Embryonic facial prominence (tissue), 1 donor: ENCODE results near the gene SERPINB6.
"Not testable (repeated sequence)": the region's sequence is repeated elsewhere in the genome, so short reads cannot be mapped to it uniquely, and the experiment has no call there.

Source experiments
- DNase-seq: peaks from one replicate; pipeline ENCODE4 v3.0.0-alpha.2; 2016; ENCODE audit errors: extremely low spot score

Gene SERPINB6

DNA sequence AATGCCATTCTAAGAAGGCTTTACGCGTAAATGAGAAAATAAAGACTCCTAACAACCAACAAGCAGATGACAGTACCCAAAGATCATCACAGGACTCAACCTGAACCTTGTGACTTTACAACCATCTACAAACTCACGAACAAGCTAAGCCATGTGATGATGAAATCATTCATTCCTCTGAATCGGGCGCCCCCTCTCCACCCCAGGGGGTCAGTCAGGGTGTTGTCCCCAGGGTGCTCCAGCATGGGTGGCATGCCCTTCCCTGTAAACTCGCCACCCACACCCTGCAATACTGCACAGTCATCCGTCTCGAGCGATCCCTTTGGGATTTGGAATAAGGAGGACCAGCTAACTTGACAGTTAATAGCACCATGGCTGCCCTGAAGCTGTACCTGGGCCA lies 12.6 kb downstream of the SERPINB6 start:
- DNase-seq, result no peak

DNA sequence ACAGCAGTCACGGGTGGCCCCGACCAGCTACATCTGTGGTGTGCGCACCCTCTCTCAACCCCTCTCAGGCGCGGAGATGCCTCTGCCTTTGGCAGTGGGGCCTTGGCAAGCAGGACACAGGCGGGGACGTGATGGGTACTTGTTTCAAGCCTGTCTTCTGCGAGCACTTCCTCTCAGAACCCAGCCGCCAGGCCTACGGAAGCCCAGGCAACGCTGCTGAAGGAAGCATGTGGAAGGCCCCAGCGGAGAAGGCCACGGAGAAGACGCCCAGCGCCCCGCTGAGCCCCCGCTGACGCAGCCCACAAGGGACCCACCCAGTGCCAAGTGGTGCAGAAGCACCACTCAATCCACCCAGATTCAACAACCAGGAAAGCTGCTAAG lies 13.0 kb downstream of the SERPINB6 start:
- no peak for DNase-seq

DNA sequence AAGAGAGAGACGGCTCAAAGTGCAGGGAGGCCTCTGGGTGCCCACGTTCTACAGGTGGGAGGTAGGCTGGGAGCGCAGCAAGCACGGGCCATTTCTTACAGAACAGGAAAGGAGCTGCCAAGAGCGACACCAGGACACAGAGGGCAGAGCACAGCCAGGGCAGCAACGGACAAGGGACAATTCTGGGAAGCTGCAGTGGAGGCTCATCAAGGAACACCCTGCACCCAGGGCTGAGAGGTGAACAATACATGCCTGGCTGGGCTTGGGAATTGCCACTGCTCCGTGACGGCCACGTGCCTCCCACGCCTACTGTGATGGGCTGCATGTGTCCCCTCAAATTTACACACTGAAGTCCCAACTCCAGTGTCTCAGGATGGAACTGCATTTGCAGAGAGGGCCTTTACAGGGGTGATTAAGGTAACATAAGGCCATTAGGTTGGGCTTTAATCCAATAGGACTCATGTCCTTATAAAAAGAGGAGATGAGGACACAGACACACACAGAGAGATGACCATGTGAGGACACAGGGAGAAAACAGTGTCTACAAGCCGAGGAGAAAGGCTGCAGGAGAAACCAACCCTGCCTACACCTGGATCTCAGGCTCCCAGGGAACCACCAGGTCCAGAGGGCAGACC lies 13.6 kb downstream of the SERPINB6 start:
- DNase-seq, result no peak

DNA sequence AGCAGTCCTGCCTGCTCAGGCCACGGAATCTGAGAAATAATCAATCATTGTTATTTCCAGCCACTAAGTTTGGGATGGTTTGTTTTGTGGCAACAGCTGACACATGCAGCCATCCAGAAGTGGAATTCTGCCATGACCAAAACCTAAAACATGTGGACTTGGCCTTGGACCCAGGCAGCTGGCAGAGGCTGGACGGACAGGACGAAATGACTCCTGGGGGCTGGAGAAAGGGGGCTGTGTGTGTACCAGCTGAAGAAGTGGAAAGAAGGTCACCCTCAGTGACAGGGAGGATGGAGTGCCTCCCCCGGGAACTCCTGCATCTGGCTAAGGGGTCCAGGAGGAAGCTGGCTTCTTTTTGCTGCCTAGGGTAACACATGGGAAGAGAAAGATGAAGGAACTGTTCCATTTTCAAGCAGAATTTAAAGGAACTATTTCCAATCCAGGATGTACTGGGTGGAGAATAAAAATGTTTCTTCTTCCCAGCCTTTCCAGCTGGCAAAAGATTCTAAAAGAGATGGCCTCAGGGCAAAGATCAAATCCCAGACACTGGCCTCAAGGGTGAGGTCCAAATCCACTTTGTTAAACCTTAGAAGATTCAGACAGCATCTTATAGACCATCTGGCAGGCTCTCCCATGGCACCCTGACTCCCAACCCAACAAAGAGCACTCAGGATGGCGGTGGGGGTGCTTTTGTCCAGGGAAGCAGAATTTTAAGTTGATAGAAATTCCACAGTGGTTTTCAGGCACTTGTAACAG lies 14.3 kb downstream of the SERPINB6 start:
- no peak for DNase-seq

DNA sequence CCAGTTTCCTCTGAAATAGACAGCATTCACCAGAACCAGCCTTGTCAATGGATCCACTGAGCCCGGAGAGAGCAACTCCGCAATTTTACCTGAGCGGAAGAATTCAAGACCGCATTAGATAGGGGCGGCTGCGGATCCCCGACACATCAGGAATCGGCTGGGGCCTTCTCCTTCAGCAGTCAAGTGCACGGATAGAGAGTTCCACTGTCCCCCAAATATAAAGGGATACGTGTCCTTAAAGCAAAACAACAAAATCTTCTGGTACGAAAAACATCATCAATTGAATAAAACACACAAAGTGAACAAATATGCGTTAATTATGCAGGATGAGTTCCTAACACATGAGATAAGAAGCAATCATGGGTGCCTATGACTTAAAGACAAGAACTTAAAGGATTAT lies 18.3 kb downstream of the SERPINB6 start:
- DNase-seq, result no peak

DNA sequence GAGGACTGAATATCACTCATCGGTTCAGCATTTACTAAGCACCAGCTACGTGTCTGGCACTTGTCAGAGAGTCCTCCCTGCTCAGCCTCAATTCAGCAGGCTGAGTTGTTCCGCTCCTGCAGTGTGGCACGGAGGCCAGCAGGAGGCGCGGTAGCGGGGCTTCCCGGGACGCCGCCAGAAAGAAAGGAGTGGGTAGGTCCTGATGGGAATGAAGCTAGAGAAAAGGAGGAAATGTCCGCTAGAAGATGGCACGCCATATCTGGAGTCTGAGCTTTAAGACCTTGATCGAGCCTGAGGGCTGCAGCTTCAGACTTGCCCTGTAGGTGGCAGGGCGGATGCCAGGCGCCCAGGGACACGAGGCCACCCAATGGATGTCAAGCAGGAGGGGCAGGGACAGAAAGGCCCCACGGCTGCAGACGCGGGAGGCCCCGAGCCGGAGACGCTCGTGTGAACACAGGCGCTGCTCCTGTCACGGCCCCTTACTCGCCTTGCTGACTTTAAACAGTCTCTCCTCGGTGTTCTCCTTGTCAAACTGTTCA lies 18.7 kb downstream of the SERPINB6 start:
- peak; percentile 43 for DNase-seq

DNA sequence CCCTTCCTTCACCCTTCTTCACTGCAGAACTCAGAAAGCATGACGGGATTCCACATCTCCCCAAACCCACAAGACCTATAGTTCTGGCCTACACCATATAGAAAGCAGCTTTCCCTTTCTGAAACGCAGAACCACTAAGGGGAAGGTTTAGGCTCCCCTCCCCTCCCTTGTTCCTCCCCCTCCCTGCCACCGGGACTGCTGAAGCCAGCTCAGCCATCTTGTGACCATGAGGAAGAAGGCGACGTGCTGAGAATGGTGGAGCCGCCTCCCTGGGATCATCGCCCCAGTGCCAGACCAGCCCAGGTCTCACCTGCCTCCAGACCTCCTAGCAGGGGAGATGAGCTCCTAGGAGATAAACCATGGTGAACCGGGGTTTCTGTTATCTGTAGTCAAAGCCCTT lies 19.6 kb downstream of the SERPINB6 start:
- no peak for DNase-seq

DNA sequence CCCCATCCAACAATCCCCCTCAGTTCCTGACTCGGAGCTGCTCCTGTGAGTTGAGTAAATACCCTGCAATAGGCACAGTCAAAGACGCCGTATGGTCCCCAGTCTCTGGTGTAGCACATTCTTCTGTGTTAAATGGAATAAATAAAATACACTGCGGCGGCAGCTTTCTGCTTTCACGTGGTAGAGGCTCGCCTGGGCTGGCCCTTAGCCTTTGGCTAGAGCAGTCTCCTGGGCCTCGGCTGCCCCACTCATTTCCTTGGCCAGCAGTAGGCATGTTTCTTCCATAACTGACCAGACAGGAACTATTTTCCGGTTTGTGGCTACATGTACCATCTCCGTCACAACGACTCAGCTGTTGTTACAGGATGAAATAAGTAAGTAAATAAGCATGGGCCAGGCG lies 20.7 kb downstream of the SERPINB6 start:
- DNase-seq, result no peak

DNA sequence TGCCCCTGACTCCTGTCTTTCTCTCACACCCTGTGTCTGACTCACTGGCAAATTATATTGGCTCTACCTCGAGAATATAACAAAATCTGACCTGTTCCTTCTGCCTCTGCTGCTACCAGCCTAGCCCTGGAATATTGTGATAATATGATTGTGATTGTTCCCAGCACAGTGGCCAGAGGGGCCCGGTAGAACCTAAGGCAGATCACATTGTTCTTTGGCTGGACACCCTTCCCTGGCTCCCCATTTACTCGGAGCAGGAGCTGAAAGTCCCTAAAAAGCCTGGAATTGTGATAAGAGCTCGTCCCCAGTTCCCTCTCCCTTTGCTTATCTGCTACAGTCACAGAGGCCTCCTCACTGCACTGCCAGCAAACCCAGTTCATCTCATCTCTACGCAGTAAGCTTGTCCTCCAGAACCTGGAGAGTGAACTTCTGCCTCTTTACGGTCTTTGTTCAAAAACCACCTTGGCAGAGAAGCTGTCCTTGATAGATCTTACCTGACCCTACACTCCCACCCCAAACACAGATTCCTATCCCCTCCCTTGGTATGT lies 21.8 kb downstream of the SERPINB6 start:
- DNase-seq, result no peak

DNA sequence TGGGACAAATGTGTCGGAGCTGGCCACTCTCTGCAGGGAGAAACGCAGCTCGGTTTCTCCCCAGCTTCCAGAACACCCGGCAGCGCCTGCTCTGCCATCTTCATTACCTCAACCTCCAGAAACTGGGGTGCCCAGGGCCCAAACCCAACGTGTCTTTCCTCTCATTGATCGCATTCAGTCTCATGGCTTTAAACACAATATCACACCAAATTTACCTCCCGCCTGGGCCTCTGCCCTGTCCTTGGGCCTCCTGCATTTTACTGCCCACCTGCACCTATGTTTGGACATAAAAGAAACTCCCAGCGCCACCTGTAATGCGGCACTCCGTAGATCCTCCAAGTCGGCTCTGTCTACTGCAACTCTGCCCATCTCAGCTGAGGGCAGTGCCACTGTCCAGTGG lies 22.2 kb downstream of the SERPINB6 start:
- no peak for DNase-seq

DNA sequence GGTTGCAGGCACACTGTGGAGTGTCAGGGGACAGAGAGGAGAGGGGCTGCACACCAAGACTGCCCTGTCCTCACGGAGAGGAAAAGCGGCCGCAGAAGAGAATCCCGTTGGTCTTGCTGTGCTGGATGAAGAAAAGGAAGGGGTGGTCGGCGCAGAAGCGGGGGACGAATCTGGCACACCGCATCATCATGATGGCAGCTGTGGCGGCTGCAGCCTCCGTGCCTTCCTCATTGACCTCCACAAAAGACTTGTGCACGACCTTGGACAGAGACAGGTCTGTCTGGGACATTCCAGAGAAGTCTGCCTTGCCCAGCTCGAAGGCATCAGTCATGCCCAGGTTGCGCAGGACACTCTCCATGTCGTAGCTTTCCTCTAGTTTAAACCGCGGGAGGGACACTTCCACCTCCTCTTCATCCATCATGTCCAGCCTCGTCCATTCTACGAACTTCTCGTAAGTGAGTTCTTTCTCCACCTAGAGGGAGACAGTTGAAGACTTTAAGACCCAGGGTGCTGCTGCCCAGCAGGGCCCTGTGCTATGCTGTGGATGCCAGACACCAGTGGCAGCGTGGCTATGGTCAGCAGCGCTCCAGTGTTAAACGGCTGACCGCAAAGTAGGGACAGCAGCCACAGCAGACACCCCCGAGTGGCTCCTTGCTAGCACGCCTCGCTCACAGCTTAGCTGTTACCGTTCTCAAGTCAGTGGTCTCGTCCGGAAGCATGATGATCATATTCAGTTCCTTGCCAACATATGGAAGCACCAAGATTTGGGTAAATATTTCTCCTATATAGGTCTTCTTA lies 22.9 kb downstream of the SERPINB6 start:
- DNase-seq, result no peak

DNA sequence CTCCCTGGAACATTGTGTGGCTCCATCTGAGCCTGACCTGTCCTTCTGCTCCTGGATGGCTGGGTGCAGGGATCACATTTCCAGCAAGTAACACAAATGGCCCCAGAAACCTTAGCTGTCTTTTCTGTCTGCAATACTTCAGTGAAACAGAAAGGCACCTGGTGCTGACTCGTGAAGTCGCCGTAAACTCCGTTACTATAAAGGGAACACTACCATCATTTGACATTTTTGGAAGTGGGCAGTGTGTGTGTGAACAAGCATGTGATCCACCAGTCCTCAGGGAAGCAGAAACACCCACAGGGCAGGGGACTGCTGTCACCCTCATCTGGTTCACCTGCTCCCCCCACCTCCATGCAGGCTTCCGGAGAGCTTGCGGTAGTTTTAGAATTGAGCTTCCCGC lies 23.9 kb downstream of the SERPINB6 start:
- no peak for DNase-seq

DNA sequence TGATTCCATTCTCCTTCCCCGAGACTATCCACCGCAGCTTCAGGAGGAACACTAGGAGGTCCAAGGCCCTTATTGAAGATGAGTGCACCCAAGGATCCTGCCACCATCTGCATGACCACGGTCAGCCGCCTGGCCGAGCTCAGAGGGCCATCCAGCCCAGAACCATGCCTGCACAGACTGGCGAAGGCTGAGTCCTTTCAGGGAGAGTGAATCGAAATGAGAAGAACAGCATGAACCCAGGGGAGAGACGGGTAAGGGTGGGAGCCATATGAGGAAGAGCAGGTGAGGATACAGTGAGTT lies 26.3 kb downstream of the SERPINB6 start:
- DNase-seq, result no peak

DNA sequence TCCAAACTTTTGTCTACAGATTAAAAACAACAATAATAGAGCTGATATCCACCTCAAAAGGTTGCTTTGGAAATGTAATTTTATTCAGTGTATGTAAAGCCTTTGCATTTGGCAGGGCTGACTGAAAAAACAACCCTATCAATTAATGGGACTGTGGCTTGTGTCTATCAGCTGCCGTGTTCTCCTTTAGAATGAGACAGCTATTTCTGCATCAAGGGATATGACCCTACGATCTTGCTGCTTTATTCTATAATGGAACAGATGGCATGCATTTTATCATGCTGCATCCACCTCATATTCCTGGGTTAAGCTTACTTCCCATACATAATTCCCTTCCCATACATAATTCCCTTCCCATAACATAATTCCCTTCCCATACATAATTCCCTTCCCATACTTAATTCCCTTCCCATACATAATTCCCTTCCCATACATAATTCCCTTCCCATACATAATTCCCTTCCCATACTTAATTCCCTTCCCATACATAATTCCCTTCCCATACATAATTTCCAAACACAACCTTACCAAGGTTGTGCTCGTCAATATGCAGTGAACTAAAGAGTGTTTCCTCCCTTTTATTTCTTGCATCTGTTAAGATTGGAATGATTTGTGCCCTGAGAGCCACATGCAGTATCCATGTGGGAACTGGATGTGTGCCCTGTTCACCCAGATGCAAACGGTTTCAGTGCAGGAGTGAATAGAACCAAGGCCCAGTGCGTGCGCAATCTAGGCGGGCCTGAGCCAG lies 26.8 kb downstream of the SERPINB6 start:
- no peak for DNase-seq

DNA sequence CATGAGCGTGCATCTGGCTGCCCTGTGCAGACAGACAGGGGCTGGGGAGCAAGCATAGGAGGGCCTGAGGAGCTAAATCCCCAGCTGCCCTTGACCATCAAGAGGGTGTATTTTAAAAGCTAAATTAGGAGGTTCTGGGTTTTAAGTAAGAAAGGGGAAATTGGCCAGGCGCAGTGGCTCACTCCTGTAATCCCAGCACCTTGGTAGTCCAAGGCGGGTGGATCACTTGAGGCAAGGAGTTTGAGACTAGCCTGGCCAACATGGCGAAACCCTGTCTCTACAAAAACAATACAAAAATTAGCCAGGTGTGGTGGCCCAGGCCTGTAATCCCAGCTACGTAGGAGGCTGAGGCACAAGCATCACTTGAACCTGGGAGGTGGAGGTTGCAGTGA lies 27.8 kb downstream of the SERPINB6 start:
- DNase-seq, result no peak

DNA sequence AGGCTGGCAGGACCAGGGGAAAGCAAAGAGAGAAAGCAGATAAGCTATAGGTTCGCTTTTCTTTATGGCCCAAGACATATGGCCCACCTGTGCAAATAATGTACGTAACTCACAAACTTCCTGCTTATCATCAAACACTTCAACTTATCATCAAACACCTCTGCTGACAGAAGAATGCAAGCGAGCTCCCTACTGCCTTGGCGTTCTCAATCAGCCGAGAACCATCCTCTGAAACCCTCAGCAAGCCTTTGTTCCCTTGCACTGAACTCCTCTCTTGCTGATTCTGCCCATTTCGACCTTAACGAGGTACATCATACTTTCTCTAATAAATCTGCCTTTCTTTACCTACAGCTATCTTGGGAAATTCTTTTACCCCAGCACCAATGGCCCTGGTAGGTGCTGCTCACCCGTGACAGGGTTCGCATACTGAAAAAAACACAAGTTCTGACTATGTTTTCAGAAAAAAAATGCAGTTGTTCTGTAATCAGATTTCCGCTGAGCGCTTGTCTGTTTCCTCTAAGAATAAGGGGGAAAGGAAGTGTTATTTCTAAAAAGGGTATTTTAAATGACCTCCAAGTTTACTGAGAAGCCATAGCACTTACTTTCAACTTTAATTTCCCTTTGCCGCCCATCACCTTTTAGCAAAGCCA lies 28.3 kb downstream of the SERPINB6 start:
- DNase-seq, result no peak

DNA sequence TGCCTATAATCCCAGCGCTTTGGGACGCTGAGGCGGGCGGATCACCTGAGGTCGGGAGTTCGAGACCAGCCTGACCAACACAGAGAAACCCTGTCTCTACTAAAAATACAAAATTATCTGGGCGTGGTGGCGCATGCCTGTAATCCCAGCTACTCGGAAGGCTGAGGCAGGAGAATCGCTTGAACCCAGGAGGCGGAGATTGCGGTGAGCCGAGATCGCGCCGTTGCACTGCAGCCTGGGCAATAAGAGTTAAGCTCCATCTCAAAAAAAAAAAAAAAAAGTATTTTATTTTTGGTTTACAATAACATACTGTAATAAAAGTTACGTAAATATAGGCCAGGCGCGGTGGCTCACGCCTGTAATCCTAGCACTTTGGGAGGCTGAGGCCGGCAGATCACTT lies 29.3 kb downstream of the SERPINB6 start:
- DNase-seq, result not testable (repeated sequence)

DNA sequence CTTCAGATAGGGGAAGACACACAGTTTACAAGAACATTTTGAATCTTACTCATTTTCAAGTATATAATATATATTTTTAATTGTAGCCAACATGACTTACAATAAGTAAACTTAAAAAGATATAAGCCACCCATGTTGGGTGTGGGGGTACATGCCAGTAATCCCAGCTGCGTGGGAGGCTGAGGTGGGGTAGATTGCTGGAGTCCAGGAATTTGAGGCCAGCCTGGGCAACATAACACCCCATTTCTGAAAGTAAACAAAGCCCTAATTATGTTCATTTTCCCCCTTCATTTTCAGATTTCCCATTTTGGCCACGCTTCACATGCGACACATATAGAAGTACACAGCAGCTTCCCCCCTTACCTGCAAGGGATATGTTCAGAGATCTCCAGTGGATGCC lies 30.5 kb downstream of the SERPINB6 start:
- DNase-seq, result no peak

DNA sequence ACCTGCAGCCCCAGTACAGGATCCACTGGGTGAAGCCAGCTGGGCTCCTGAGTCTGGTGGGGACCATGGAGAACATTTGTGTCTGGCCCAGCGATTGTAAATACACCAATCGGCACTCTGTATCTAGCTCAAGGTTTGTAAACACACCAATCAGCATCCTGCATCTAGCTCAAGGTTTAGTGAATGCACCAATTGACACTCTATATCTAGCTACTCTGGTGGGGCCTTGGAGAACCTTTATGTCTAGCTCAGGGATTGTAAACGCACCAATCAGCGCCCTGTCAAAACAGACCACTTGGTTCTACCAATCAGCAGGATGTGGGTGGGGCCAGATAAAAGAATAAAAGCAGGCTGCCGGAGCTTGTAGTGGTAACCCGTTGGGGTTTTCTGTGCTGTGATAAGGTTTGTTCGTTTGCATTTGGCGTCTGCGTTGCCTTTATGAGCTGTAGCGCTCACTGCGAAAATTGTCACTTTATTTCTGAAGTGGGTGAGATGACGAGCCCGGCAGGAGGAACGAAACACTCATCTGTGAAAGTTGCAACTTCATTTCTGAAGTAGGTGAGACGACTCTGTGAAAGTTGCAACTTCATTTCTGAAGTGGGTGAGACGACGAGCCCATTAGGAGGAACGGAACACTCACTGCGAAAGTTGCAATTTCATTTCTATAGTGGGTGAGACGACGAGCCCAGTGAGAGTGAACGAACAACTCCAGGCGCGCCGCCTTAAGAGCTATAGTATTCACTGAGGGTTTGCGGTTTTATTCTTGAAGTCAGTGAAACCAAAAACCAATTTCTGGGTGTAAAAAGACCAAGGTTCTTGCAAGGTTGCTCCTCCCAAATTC lies 31.1 kb downstream of the SERPINB6 start:
- no peak for DNase-seq

DNA sequence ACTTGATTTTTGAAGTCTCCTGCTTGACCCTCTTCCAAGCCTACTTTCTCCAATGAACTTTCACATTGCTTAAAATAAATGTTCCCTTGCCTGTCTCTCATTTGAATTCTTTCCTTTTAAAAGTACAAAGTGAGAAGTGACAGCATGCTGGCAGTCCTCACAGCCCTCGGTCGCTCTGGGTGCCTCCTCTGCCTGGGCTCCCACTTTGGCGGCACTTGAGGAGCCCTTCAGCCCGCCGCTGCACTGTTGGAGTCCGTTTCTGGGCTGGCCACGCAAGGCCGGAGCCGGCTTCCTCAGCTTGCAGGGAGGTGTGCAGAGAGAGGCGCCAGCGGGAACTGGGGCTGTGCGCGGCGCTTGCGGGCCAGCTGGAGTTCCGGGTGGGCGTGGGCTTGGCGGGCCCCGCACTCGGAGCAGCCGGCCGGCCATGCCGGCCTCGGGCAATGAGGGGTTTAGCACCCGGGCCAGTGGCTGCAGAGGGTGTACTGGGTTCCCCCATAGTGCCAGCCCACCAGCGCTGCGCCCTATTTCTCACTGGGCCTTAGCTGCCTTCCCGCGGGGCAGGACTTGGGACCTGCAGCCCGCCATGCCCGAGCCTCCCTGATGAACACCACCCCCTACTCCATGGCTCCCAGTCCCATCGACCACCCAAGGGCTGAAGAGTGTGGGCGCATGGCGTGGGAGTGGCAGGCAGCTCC lies 31.9 kb downstream of the SERPINB6 start:
- DNase-seq, result no peak
